Measurements from ENCODE around the gene METTL2A.
"Not testable (repeated sequence)": the region's sequence is repeated elsewhere in the genome, so short reads cannot be mapped to it uniquely, and the experiment has no call there.

The METTL2A gene, protein sequence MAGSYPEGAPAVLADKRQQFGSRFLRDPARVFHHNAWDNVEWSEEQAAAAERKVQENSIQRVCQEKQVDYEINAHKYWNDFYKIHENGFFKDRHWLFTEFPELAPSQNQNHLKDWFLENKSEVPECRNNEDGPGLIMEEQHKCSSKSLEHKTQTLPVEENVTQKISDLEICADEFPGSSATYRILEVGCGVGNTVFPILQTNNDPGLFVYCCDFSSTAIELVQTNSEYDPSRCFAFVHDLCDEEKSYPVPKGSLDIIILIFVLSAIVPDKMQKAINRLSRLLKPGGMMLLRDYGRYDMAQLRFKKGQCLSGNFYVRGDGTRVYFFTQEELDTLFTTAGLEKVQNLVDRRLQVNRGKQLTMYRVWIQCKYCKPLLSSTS

GRCh38 chr17:62423647-62424461 is at the start of gene METTL2A:
METTL2A (plus strand) TSS chr17:62423897; CDS start chr17:62423903, 6 bp downstream.
- peak; percentile 85 for DNase-seq

GRCh38 chr17:62380253-62380652 is 43.4 kb upstream of the METTL2A start, which contains the start of gene EFCAB3:
EFCAB3 (plus strand) TSS chr17:62380553; CDS start chr17:62382980, 2,427 bp downstream.
- DNase-seq, result no peak

GRCh38 chr17:62381561-62381960 is 42.1 kb upstream of the METTL2A start:
- DNase-seq, result no peak

DNA sequence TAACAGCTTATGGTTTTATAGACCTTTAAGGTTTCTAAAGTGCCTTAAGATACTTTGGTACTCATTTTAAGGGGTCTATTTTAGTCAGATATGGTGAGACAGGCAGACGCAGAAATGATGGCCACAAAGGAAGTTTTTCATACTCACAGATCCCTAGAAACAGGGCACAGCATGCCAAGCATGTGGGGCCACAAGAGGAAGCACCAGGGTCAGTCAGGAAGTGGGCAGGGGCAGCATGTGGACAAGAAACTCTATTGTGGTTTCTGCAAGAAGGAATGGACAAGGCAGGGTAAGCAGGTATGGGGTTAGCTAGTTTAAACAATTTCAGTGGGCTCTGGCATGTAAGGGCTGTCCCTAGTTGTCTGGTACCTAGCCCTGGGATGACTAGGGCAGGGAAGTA is 34.8 kb upstream of the METTL2A start:
- DNase-seq, result no peak

- DNase-seq, result no peak
Measured at GRCh38 chr17:62392908-62393307, 30.8 kb upstream of the METTL2A start.

DNA sequence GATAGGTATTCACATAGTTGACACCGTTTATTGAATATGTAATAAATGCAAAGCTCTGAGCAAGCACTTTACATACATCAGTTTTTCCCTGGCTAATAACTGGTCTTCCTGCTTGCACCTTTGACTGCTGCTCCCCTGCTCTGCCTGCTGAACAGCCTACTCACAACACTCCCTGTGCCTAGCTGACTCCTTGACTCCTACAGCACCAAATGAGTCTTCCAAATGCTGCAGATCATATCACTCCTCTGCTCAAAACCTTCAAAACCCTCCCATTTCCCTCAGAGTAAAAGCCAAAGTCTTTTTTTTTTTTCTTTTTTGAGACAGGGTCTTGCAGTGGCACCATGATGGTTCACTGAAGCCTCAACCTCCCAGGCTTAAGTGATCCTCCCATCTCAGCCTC is 24.8 kb upstream of the METTL2A start:
- no peak for DNase-seq

DNA sequence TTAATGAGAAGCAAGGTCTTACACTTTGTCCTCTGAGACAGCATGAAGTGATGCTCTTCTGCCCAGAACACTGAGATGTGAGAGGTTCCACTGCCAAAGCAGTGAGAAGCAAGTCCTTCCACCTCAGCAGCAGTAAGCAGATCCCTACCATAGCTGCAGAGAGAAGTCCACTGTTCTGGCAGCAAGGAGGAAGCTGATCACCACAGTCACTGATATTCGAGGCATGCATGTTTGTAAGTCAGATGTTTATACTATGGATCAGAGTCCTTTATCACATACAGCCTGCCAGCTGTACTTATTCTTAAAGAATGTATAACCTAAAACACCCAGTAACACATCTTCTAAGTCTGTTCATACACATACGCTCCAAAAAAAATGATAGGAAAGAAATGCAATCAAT is 18.2 kb upstream of the METTL2A start:
- DNase-seq, result no peak

DNA sequence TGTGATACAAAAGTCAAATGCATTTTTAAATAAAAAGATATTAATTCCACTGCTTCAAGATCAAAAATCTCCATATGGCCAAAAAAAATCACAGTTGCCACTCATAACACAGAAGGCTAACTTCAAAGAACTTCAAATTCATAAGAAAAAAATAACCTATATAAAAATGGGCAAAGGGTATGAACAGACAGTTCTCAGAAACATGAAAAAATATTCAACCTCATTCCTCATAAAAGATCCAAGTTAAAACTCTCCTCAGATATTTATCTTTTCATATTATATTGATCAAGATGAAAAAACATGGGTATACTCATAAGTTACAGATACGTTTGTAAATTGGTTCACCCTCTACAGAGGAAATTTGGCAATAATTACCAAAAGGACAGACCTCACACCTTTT is 10.6 kb upstream of the METTL2A start:
- not testable (repeated sequence) for DNase-seq

GRCh38 chr17:62426214-62426613 is 2.5 kb downstream of the METTL2A start:
- not testable (repeated sequence) for DNase-seq

DNA sequence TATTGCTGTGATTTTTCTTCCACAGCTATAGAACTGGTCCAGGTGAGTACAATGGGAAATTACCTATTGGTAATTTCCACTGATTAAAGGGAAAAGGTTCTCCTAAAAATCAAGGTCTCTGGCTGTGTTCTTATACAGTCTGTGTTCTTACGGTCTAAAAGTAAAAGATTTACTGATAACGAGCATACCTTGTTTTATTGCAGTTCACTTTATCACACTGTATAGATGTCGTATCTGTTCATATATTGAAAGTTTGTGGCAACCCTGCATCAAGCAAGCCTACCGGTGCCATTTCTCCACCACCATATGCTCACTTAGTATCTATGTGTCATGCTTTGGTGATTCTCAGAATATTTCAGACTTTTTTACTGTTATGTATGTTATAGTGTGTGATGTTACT is 11.6 kb downstream of the METTL2A start:
- not testable (repeated sequence) for DNase-seq

GRCh38 chr17:62441181-62441580 is 17.5 kb downstream of the METTL2A start:
- DNase-seq, result not testable (repeated sequence)

DNA sequence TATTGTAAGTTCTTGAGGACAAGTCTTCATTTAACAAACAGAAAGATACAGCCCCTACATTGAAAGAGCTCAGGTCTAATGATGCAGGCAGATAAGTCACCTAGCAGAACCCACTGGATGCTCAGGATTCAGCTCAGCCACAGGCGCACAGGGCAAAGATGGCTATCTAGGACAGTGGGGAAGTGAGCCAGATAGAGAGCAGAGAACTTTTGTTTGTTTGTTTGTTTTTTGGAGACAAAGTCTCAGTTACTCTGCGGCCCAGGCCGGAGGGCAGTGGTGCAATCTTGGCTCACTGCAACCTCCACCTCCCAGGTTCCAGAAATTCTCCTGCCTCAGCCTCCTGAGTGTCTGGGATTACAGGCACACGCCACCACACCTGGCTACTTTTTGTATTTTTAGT is 20.4 kb downstream of the METTL2A start:
- DNase-seq, result no peak

GRCh38 chr17:62445791-62446190 is 22.1 kb downstream of the METTL2A start:
- not testable (repeated sequence) for DNase-seq

DNA sequence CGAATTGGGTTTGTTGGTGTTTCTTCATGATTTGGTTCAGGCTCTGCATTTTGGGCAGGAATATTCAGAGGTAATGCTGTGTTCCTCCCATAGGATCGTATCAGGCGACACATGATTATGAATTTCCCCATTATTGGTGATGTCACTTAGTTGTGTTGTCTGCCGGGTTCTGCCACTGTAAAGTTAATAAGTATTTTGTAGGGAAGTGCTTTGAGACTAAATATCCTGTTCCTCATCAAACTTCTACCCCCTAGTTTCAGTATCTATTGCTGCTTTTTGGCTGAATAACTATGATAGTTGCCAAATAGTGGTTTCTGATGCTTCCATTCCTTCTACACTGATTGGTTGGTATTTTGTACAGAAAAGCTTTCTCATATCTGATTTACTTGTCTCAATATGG is 28.5 kb downstream of the METTL2A start:
- DNase-seq, result not testable (repeated sequence)

- not testable (repeated sequence) for DNase-seq
Measured at GRCh38 chr17:62453041-62453440, 29.3 kb downstream of the METTL2A start.

DNA sequence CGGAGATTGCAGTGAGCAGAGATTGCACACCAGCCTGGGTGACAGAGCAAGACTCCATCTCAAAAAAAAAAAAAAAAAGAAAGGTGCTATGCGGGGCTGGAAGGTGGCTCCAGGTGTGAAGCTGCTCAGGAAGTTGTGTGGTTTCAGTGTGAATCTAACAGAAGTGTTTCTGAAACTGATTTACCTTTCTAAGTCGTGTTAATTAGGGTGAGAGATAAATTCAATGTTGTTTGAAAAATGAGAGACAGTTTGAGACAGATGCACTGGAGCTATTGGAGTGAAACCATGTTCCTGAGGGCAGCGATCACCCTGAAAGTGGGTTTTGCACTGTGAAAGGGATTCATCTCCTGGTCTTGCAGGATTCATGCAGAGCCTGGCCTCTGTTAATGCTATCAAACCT is 30.0 kb downstream of the METTL2A start:
- DNase-seq, result not testable (repeated sequence)

- DNase-seq, result not testable (repeated sequence)
Measured at GRCh38 chr17:62454111-62454510, 30.4 kb downstream of the METTL2A start.

- no peak for DNase-seq
Measured at GRCh38 chr17:62456016-62456415, 32.3 kb downstream of the METTL2A start.

DNA sequence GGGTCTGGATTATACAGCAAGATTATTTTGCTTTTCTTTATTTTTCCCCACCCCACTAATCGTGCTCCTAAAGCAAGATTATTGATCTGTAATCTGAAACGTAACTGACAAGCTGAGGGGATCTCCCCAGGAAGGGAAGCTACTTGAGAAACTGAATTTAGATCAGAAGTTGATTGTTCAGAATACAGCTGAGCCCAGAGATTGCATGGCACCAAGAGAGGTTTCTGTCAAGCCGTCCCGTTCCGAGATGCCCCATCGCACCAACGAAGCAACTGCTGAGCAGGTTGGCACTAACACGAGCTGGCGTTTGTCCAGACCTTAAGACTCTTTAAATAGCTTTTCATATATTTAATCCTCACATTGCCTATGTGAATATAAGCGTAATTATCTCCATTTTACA is 34.8 kb downstream of the METTL2A start:
- not testable (repeated sequence) for DNase-seq

DNA sequence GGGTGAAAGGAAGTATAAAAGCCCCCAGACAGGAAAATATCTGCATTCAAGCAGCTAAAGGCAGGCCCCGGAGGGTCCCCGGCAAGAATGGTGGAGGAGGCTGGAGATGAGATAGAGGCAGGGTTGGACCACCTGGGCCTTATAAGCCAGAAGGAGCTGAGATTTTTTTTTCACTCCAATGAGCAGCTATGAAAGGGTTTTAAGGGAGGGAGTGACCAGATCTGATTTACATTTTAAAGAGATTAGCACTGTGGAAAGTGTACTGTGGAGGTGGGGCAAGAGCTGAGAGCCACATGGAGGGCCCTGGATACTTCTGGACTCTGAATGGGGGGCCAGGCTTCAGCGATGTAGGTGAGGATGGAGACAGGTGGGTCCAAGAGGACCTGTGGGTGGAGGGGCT is 40.7 kb downstream of the METTL2A start:
- DNase-seq, result not testable (repeated sequence)

- DNase-seq, result not testable (repeated sequence)
Measured at GRCh38 chr17:62465271-62465670, 41.6 kb downstream of the METTL2A start.

GRCh38 chr17:62470666-62471379 is 47.1 kb downstream of the METTL2A start:
- not testable (repeated sequence) for DNase-seq

- not testable (repeated sequence) for DNase-seq
Measured at GRCh38 chr17:62471380-62471880, 47.7 kb downstream of the METTL2A start.
